K562 (cell line): ENCODE results near the gene TTC9B. TPM values are rescaled to one million over a fixed set of nuclear protein-coding genes. Genes with fewer than 3 reads are reported as not detected.

Source experiments
- CHD1 ChIP-seq: fragments of 200-600 bp; sonication (generic); IDR thresholded peaks from one replicate; pipeline ENCODE4 v1.6.1; 2012; ENCODE audit warnings: mild to moderate bottlenecking, moderate library complexity, low read length, inconsistent platforms
- EGR1 ChIP-seq: fragments of 450-650 bp; conservative IDR thresholded peaks from 2 replicates; pipeline ENCODE4 v1.6.1; 2017; ENCODE audit warnings: mild to moderate bottlenecking
- FOXJ2 ChIP-seq: fragments of 200-800 bp; sonication (Bioruptor generic); IDR thresholded peaks from 2 replicates; pipeline ENCODE4 v1.6.1; 2016; ENCODE audit warnings: missing genetic modification characterization, missing compliant biosample characterization
- GABPB1 ChIP-seq: sonication (generic); formaldehyde crosslinking; IDR thresholded peaks from 2 replicates; pipeline ENCODE4 v1.8.0; 2022; ENCODE audit warnings: mild to moderate bottlenecking, missing genetic modification reagents
- HLTF ChIP-seq: fragments of 450-650 bp; IDR thresholded peaks from 2 replicates; pipeline ENCODE4 v1.6.1; 2016
- HNRNPH1 ChIP-seq: fragments of 200-400 bp; formaldehyde crosslinking; optimal IDR thresholded peaks from 2 replicates; pipeline ENCODE3; 2017; ENCODE audit warnings: low read depth, mild to moderate bottlenecking, low read length, moderate library complexity
- IFI16 ChIP-seq: fragments of 250-450 bp; sonication (Bioruptor Pico); IDR thresholded peaks from 2 replicates; pipeline ENCODE4 v2.1.2; 2022; ENCODE audit warnings: mild to moderate bottlenecking, inconsistent platforms
- MAZ ChIP-seq, 2 experiments: fragments of 450-650 bp in 1 of 2; sonication (generic) in 1 of 2; formaldehyde crosslinking; IDR thresholded peaks in 1 of 2; conservative IDR thresholded peaks in 1 of 2; 2 replicates each; pipeline versions ENCODE4 v1.4.0 to v1.5.0; 2020; ENCODE audit warnings: mild to moderate bottlenecking in 1 of 2, missing genetic modification reagents in 1 of 2
- NR2C1 ChIP-seq, 2 experiments: fragments of 450-650 bp; IDR thresholded peaks; 2 replicates each; pipeline ENCODE4 v1.6.1; 2017; ENCODE audit warnings: mild to moderate bottlenecking in 2 of 2, antibody characterized with exemption in 1 of 2, inconsistent platforms in 1 of 2, missing compliant biosample characterization in 1 of 2, missing genetic modification characterization in 1 of 2
- PCBP1 ChIP-seq: fragments of 200-400 bp; formaldehyde crosslinking; IDR thresholded peaks from 2 replicates; pipeline ENCODE4 v1.6.1; 2018; ENCODE audit warnings: mild to moderate bottlenecking, low read depth, low read length; ENCODE audit not compliant: poor library complexity, severe bottlenecking
- POLR2A ChIP-seq: fragments of 450-650 bp; conservative IDR thresholded peaks from 2 replicates; pipeline ENCODE4 v1.6.1; 2016
- POU5F1 ChIP-seq: fragments of 150-350 bp; IDR thresholded peaks from 2 replicates; pipeline ENCODE4 v1.6.1; 2014; ENCODE audit warnings: borderline replicate concordance, low read length, low read depth, mild to moderate bottlenecking; ENCODE audit not compliant: partially characterized antibody
- RAD21 ChIP-seq, 2 experiments: fragments of 250-450 bp in 1 of 2; fragments of 450-650 bp in 1 of 2; sonication (Bioruptor Pico) in 1 of 2; formaldehyde crosslinking in 1 of 2; IDR thresholded peaks in 1 of 2; conservative IDR thresholded peaks in 1 of 2; 2 replicates each; pipeline versions ENCODE4 v1.4.0 to v1.8.0; 2020 to 2022; ENCODE audit warnings: mild to moderate bottlenecking in 2 of 2, moderate library complexity in 1 of 2
- TRIM24 ChIP-seq, 2 experiments: fragments of 450-650 bp; IDR thresholded peaks; 2 replicates each; pipeline ENCODE4 v1.6.1; 2016
- ZNF408 ChIP-seq: fragments of 250-450 bp; sonication (Bioruptor Pico); IDR thresholded peaks from 2 replicates; pipeline ENCODE4 v1.4.0; 2020; ENCODE audit warnings: low read depth, mild to moderate bottlenecking, moderate library complexity
- ZNF551 ChIP-seq: fragments of 250-450 bp; sonication (Bioruptor Pico); IDR thresholded peaks from 2 replicates; pipeline ENCODE4 v1.5.0; 2021; ENCODE audit warnings: mild to moderate bottlenecking, moderate library complexity
- ZNF764 ChIP-seq: fragments of 250-450 bp; sonication (Bioruptor Pico); IDR thresholded peaks from 2 replicates; pipeline ENCODE4 v1.4.0; 2020; ENCODE audit warnings: low read depth, mild to moderate bottlenecking, moderate library complexity
- polyA plus RNA-seq, 8 experiments: library from polyadenylated mRNA; depleted of rRNA in 4 of 8; stranded (reverse) in 5 of 8; unstranded in 3 of 8; fragments of >200 nt; fragmentation: Nextera tagmentation in 2 of 8; fragmentation: Illumina TruSeq in 1 of 8; extraction: Ambion mirVana in 2 of 8; extraction: Trizol in 1 of 8; gene quantifications; 2 replicates each; pipeline versions ENCODE4 v1.2.1 to v1.2.3, GENCODE V29; 2011 to 2014; ENCODE audit warnings: inconsistent platforms in 1 of 8, missing spikeins in 1 of 8
- total RNA-seq, 7 experiments: library from RNA; depleted of rRNA in 6 of 7; stranded (reverse); fragments of >200 nt in 6 of 7; fragmentation: Illumina TruSeq in 2 of 7; extraction: Trizol in 2 of 7; gene quantifications; 2 replicates each; pipeline versions ENCODE4 v1.2.1 to v1.2.3, GENCODE V29; 2011 to 2021; ENCODE audit warnings: low replicate concordance in 1 of 7
- TF ChIP-seq, protein P1 (sequence below): fragments of 200-600 bp; sonication (generic); IDR thresholded peaks from one replicate; pipeline ENCODE4 v1.6.1; 2012; ENCODE audit warnings: mild to moderate bottlenecking, low read depth, low read length, inconsistent platforms

Gene TTC9B
- total and polyA plus RNA-seq, 9 of the 15 experiments (the other 6 are each of a cell fraction or from before 2014, with no cell fraction given), result 0.06 to 0.14 TPM; not detected in 7

DNA sequence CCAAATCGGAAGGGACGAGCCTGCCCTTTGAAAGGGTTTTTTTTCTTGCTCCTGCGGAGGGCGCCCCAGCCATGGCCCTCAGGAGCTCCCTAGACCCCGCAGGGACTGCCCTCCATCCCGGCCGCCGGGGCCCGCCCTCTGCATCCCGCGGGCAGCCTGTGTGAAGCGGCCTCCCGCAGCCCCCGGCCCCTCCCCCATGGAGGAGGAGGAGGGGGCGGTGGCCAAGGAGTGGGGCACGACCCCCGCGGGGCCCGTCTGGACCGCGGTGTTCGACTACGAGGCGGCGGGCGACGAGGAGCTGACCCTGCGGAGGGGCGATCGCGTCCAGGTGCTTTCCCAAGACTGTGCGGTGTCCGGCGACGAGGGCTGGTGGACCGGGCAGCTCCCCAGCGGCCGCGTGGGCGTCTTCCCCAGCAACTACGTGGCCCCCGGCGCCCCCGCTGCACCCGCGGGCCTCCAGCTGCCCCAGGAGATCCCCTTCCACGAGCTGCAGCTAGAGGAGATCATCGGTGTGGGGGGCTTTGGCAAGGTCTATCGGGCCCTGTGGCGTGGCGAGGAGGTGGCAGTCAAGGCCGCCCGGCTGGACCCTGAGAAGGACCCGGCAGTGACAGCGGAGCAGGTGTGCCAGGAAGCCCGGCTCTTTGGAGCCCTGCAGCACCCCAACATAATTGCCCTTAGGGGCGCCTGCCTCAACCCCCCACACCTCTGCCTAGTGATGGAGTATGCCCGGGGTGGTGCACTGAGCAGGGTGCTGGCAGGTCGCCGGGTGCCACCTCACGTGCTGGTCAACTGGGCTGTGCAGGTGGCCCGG lies 26.1 kb downstream of the TTC9B start (continued):
- TF ChIP-seq, protein P1, sequence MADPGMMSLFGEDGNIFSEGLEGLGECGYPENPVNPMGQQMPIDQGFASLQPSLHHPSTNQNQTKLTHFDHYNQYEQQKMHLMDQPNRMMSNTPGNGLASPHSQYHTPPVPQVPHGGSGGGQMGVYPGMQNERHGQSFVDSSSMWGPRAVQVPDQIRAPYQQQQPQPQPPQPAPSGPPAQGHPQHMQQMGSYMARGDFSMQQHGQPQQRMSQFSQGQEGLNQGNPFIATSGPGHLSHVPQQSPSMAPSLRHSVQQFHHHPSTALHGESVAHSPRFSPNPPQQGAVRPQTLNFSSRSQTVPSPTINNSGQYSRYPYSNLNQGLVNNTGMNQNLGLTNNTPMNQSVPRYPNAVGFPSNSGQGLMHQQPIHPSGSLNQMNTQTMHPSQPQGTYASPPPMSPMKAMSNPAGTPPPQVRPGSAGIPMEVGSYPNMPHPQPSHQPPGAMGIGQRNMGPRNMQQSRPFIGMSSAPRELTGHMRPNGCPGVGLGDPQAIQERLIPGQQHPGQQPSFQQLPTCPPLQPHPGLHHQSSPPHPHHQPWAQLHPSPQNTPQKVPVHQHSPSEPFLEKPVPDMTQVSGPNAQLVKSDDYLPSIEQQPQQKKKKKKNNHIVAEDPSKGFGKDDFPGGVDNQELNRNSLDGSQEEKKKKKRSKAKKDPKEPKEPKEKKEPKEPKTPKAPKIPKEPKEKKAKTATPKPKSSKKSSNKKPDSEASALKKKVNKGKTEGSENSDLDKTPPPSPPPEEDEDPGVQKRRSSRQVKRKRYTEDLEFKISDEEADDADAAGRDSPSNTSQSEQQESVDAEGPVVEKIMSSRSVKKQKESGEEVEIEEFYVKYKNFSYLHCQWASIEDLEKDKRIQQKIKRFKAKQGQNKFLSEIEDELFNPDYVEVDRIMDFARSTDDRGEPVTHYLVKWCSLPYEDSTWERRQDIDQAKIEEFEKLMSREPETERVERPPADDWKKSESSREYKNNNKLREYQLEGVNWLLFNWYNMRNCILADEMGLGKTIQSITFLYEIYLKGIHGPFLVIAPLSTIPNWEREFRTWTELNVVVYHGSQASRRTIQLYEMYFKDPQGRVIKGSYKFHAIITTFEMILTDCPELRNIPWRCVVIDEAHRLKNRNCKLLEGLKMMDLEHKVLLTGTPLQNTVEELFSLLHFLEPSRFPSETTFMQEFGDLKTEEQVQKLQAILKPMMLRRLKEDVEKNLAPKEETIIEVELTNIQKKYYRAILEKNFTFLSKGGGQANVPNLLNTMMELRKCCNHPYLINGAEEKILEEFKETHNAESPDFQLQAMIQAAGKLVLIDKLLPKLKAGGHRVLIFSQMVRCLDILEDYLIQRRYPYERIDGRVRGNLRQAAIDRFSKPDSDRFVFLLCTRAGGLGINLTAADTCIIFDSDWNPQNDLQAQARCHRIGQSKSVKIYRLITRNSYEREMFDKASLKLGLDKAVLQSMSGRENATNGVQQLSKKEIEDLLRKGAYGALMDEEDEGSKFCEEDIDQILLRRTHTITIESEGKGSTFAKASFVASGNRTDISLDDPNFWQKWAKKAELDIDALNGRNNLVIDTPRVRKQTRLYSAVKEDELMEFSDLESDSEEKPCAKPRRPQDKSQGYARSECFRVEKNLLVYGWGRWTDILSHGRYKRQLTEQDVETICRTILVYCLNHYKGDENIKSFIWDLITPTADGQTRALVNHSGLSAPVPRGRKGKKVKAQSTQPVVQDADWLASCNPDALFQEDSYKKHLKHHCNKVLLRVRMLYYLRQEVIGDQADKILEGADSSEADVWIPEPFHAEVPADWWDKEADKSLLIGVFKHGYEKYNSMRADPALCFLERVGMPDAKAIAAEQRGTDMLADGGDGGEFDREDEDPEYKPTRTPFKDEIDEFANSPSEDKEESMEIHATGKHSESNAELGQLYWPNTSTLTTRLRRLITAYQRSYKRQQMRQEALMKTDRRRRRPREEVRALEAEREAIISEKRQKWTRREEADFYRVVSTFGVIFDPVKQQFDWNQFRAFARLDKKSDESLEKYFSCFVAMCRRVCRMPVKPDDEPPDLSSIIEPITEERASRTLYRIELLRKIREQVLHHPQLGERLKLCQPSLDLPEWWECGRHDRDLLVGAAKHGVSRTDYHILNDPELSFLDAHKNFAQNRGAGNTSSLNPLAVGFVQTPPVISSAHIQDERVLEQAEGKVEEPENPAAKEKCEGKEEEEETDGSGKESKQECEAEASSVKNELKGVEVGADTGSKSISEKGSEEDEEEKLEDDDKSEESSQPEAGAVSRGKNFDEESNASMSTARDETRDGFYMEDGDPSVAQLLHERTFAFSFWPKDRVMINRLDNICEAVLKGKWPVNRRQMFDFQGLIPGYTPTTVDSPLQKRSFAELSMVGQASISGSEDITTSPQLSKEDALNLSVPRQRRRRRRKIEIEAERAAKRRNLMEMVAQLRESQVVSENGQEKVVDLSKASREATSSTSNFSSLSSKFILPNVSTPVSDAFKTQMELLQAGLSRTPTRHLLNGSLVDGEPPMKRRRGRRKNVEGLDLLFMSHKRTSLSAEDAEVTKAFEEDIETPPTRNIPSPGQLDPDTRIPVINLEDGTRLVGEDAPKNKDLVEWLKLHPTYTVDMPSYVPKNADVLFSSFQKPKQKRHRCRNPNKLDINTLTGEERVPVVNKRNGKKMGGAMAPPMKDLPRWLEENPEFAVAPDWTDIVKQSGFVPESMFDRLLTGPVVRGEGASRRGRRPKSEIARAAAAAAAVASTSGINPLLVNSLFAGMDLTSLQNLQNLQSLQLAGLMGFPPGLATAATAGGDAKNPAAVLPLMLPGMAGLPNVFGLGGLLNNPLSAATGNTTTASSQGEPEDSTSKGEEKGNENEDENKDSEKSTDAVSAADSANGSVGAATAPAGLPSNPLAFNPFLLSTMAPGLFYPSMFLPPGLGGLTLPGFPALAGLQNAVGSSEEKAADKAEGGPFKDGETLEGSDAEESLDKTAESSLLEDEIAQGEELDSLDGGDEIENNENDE, result no peak
- TF ChIP-seq POU5F1 (no peak), ZNF408 (CRISPR knock-in tag) (no peak), HLTF (no peak), EGR1 (peak; percentile 84), HNRNPH1 (no peak), CHD1 (no peak), FOXJ2 (tag) (no peak), ZNF551 (CRISPR knock-in tag) (no peak), IFI16 (CRISPR knock-in tag) (no peak), NR2C1 (IDR thresholded peaks at IDR 0.05) (no peak), NR2C1 (tag; IDR thresholded peaks at IDR 0.05) (no peak), MAZ (CRISPR knock-in tag; conservative IDR thresholded peaks at IDR 0.05 in 1 of 2, IDR thresholded peaks at IDR 0.05 in 1 of 2) (peak in 1 of 2 experiments; percentile 32; a peak in 1 of 4 replicates), GABPB1 (CRISPR knock-in tag) (0 out of 2 replicates have a peak, but pooled peaks have one; percentile 17), ZNF764 (CRISPR knock-in tag) (no peak), PCBP1 (peak; percentile 3), RAD21 (CRISPR knock-in tag; conservative IDR thresholded peaks at IDR 0.05 in 1 of 2, IDR thresholded peaks at IDR 0.05 in 1 of 2) (peak; percentile 23 to 48; a peak in 2 of 4 replicates), POLR2A (no peak), TRIM24 (IDR thresholded peaks at IDR 0.05) (no peak)
